SK-N-SH (cell line): Measurements from ENCODE around the gene CHD5.

Source experiments
- CTCF ChIP-seq: fragments of 200-600 bp; sonication (generic); IDR thresholded peaks from 2 replicates; pipeline ENCODE4 v1.6.1; 2017; ENCODE audit warnings: antibody characterized with exemption, mild to moderate bottlenecking, moderate library complexity
- EZH2phosphoT487 ChIP-seq: fragments of 200-600 bp; sonication (generic); IDR thresholded peaks from 2 replicates; pipeline ENCODE4 v1.6.1; 2017; ENCODE audit warnings: low read depth, mixed run types, mild to moderate bottlenecking, antibody characterized with exemption, moderate library complexity, borderline replicate concordance
- GABPA ChIP-seq: IDR thresholded peaks from 2 replicates; pipeline ENCODE4 v1.4.0; 2012; ENCODE audit warnings: low read depth, mild to moderate bottlenecking
- JUND ChIP-seq: IDR thresholded peaks from 2 replicates; pipeline ENCODE4 v1.4.0; 2012
- RCOR1 ChIP-seq: fragments of 150-350 bp; IDR thresholded peaks from 2 replicates; pipeline ENCODE4 v1.6.1; 2017; ENCODE audit warnings: antibody characterized with exemption, low read length
- RFX5 ChIP-seq: IDR thresholded peaks from 2 replicates; pipeline ENCODE4 v1.6.1; 2012; ENCODE audit warnings: mild to moderate bottlenecking, improper control_type of control experiment, low read length
- SIN3A ChIP-seq: IDR thresholded peaks from 2 replicates; pipeline ENCODE4 v1.6.1; 2012; ENCODE audit warnings: low read depth, mild to moderate bottlenecking, low read length, moderate library complexity, borderline replicate concordance
- ZBTB33 ChIP-seq: IDR thresholded peaks from 2 replicates; pipeline ENCODE4 v1.4.0; 2012; ENCODE audit warnings: low read depth, borderline replicate concordance

- TF ChIP-seq CTCF (no peak), RFX5 (no peak), JUND (no peak), RCOR1 (no peak), ZBTB33 (no peak), EZH2phosphoT487 (no peak), GABPA (no peak), SIN3A (no peak)
These were observed 44.6 kb upstream of the CHD5 start for GRCh38 chr1:6224718-6225117.
